Mesothelial cell of epicardium (in vitro differentiated cells): ENCODE data around the gene RBM18. TPM values are rescaled to one million over a fixed set of nuclear protein-coding genes. Genes with fewer than 3 reads are reported as not detected.

Source experiments
- DNase-seq, 2 experiments: peaks; one replicate each; pipeline ENCODE4 v3.0.0; 2021; ENCODE audit warnings: low spot score in 2 of 2; ENCODE audit not compliant: unreplicated experiment in 2 of 2
- H3K27ac Mint-ChIP-seq: 2 replicates; pipeline ENCODE4 v1.8.0; 2021; ENCODE audit warnings: mixed read lengths
- H3K27me3 Mint-ChIP-seq: 2 replicates; pipeline ENCODE4 v1.8.0; 2021; ENCODE audit warnings: low read depth, mixed read lengths
- H3K36me3 Mint-ChIP-seq: 2 replicates; pipeline ENCODE4 v1.8.0; 2021; ENCODE audit warnings: mixed read lengths
- H3K4me1 Mint-ChIP-seq: 2 replicates; pipeline ENCODE4 v1.8.0; 2021; ENCODE audit warnings: mixed read lengths
- H3K4me3 Mint-ChIP-seq: 2 replicates; pipeline ENCODE4 v1.8.0; 2021; ENCODE audit warnings: mild to moderate bottlenecking, moderate library complexity, mixed read lengths
- H3K9me3 Mint-ChIP-seq: 2 replicates; pipeline ENCODE4 v1.8.0; 2021; ENCODE audit warnings: mixed read lengths
- CTCF ChIP-seq: fragments of 200-600 bp; sonication (generic); IDR thresholded peaks from one replicate; pipeline ENCODE4 v1.5.0; 2021; ENCODE audit warnings: antibody characterized with exemption; ENCODE audit not compliant: unreplicated experiment
- total RNA-seq: library from RNA; stranded (reverse); gene quantifications from 3 replicates; pipeline ENCODE4 v1.2.1, GENCODE V29; 2021

RBM18 gene
- total RNA-seq, 1 donor from 2014 or later = 22.1 TPM

GRCh38 chr9:122197882-122198281 is 66.8 kb downstream of the RBM18 start:
- H3K9me3 Mint-ChIP-seq = no peaks in the 10 kb centered on the region

GRCh38 chr9:122197426-122197825 is 67.2 kb downstream of the RBM18 start:
- no peaks in the 10 kb centered on the region for H3K4me1 Mint-ChIP-seq
- H3K9me3 Mint-ChIP-seq = no peaks in the 10 kb centered on the region
- no peak overlapping the region for H3K4me3 Mint-ChIP-seq
- H3K27me3 Mint-ChIP-seq = peaks cover 47% of the 10 kb centered on the region
- no peak overlapping the region for H3K27ac Mint-ChIP-seq
- no peaks in the 10 kb centered on the region for H3K36me3 Mint-ChIP-seq
- no peak for DNase-seq
- TF ChIP-seq CTCF = no peak

More at GRCh38 chr9:122197882-122198281, 66.8 kb downstream of the RBM18 start:
- H3K27ac Mint-ChIP-seq = no peak overlapping the region
- no peak for DNase-seq
- H3K27me3 Mint-ChIP-seq = peaks cover 43% of the 10 kb centered on the region
- H3K4me1 Mint-ChIP-seq = no peaks in the 10 kb centered on the region
- TF ChIP-seq CTCF = no peak
- H3K36me3 Mint-ChIP-seq = no peaks in the 10 kb centered on the region
- H3K4me3 Mint-ChIP-seq = no peak overlapping the region

- no peak for TF ChIP-seq CTCF
- Mint-ChIP-seq H3K27me3 (peaks cover 52% of the 10 kb centered on the region), H3K4me1 (no peaks in the 10 kb centered on the region), H3K9me3 (no peaks in the 10 kb centered on the region), H3K27ac (no peak overlapping the region), H3K4me3 (no peak overlapping the region), H3K36me3 (no peaks in the 10 kb centered on the region)
- no peak for DNase-seq
Observed at GRCh38 chr9:122195875-122196274, 68.8 kb downstream of the RBM18 start.

- H3K36me3 Mint-ChIP-seq = no peaks in the 10 kb centered on the region
- no peak overlapping the region for H3K27ac Mint-ChIP-seq
- H3K9me3 Mint-ChIP-seq = no peaks in the 10 kb centered on the region
- no peaks in the 10 kb centered on the region for H3K4me1 Mint-ChIP-seq
- no peak overlapping the region for H3K4me3 Mint-ChIP-seq
- no peak for TF ChIP-seq CTCF
- no peak for DNase-seq
- peaks cover 46% of the 10 kb centered on the region for H3K27me3 Mint-ChIP-seq
Observed at GRCh38 chr9:122193651-122194050, 71.0 kb downstream of the RBM18 start.

- TF ChIP-seq CTCF = no peak
- Mint-ChIP-seq H3K9me3 (no peaks in the 10 kb centered on the region), H3K4me1 (no peaks in the 10 kb centered on the region), H3K4me3 (no peak overlapping the region), H3K27me3 (peaks cover 41% of the 10 kb centered on the region), H3K27ac (no peak overlapping the region), H3K36me3 (no peaks in the 10 kb centered on the region)
- no peak for DNase-seq
Observed at GRCh38 chr9:122192914-122193525, 71.6 kb downstream of the RBM18 start.
